Measurements from ENCODE around the gene MNX1. TPM values are rescaled to one million over a fixed set of nuclear protein-coding genes. Genes with fewer than 3 reads are reported as not detected.

The MNX1 gene
- total RNA-seq, 2 experiments from 2014 or later, result not detected

- Mint-ChIP-seq H3K36me3 (no peaks in the 10 kb centered on the region), H3K27ac (no peak overlapping the region), H3K4me3 (no peak overlapping the region), H3K4me1 (peaks cover 16% of the 10 kb centered on the region), H3K27me3 (peaks cover 79% of the 10 kb centered on the region), H3K9me3 (ENCODE audit: low read depth) (no peaks in the 10 kb centered on the region)
- ATAC-seq, result no peak
- CTCF ChIA-PET, result no interaction called here
- DNase-seq, result no peak
Measured at GRCh38 chr7:157006205-157006747, 4.2 kb downstream of the MNX1 start.

- Mint-ChIP-seq H3K4me1 (peaks cover 17% of the 10 kb centered on the region), H3K9me3 (ENCODE audit: low read depth) (no peaks in the 10 kb centered on the region), H3K36me3 (peaks cover 3% of the 10 kb centered on the region), H3K27ac (no peak overlapping the region), H3K27me3 (peaks cover 81% of the 10 kb centered on the region), H3K4me3 (no peak overlapping the region)
- DNase-seq (no peak), ATAC-seq (no peak)
- CTCF ChIA-PET, result no interaction called here
Measured at GRCh38 chr7:157005456-157006204, 4.8 kb downstream of the MNX1 start.

- H3K36me3 Mint-ChIP-seq, result peaks cover 3% of the 10 kb centered on the region
- CTCF ChIA-PET, result no interaction called here
- no peak for ATAC-seq
- DNase-seq, result no peak
- no peak overlapping the region for H3K4me3 Mint-ChIP-seq
- H3K4me1 Mint-ChIP-seq, result peaks cover 20% of the 10 kb centered on the region
- H3K27me3 Mint-ChIP-seq, result peaks cover 85% of the 10 kb centered on the region
- no peaks in the 10 kb centered on the region for H3K9me3 Mint-ChIP-seq (ENCODE audit: low read depth)
- peak overlapping the region; percentile 52 for H3K27ac Mint-ChIP-seq
Measured at GRCh38 chr7:157004521-157005455, 5.7 kb downstream of the MNX1 start.

GRCh38 chr7:157003756-157004520, 6.5 kb downstream of the MNX1 start:
- H3K27ac Mint-ChIP-seq, result no peak overlapping the region
- CTCF ChIA-PET, result no interaction called here
- peaks cover 82% of the 10 kb centered on the region for H3K27me3 Mint-ChIP-seq
- ATAC-seq, result no peak
- H3K9me3 Mint-ChIP-seq (ENCODE audit: low read depth), result no peaks in the 10 kb centered on the region
- no peak overlapping the region for H3K4me3 Mint-ChIP-seq
- DNase-seq, result no peak
- H3K4me1 Mint-ChIP-seq, result peaks cover 20% of the 10 kb centered on the region
- peaks cover 3% of the 10 kb centered on the region for H3K36me3 Mint-ChIP-seq

GRCh38 chr7:157003445-157003755, 7.1 kb downstream of the MNX1 start:
- peaks cover 20% of the 10 kb centered on the region for H3K4me1 Mint-ChIP-seq
- no peak for ATAC-seq
- DNase-seq, result no peak
- H3K4me3 Mint-ChIP-seq, result no peak overlapping the region
- H3K9me3 Mint-ChIP-seq (ENCODE audit: low read depth), result no peaks in the 10 kb centered on the region
- CTCF ChIA-PET, result no interaction called here
- H3K27ac Mint-ChIP-seq, result no peak overlapping the region
- H3K36me3 Mint-ChIP-seq, result peaks cover 3% of the 10 kb centered on the region
- H3K27me3 Mint-ChIP-seq, result peaks cover 82% of the 10 kb centered on the region

GRCh38 chr7:157002819-157003421, 7.5 kb downstream of the MNX1 start:
- H3K4me1 Mint-ChIP-seq, result peaks cover 20% of the 10 kb centered on the region
- H3K27me3 Mint-ChIP-seq, result peaks cover 82% of the 10 kb centered on the region
- H3K4me3 Mint-ChIP-seq, result no peak overlapping the region
- DNase-seq (no peak), ATAC-seq (no peak)
- H3K36me3 Mint-ChIP-seq, result peaks cover 3% of the 10 kb centered on the region
- no peaks in the 10 kb centered on the region for H3K9me3 Mint-ChIP-seq (ENCODE audit: low read depth)
- CTCF ChIA-PET, result no interaction called here
- H3K27ac Mint-ChIP-seq, result no peak overlapping the region

GRCh38 chr7:157001920-157002818, 8.3 kb downstream of the MNX1 start:
- H3K9me3 Mint-ChIP-seq (ENCODE audit: low read depth), result no peaks in the 10 kb centered on the region
- no peak for ATAC-seq
- peaks cover 82% of the 10 kb centered on the region for H3K27me3 Mint-ChIP-seq
- no peak overlapping the region for H3K27ac Mint-ChIP-seq
- DNase-seq, result peak; percentile 16
- CTCF ChIA-PET, result no interaction called here
- H3K4me1 Mint-ChIP-seq, result peaks cover 20% of the 10 kb centered on the region
- H3K36me3 Mint-ChIP-seq, result peaks cover 3% of the 10 kb centered on the region
- no peak overlapping the region for H3K4me3 Mint-ChIP-seq

GRCh38 chr7:157000741-157001653, 9.5 kb downstream of the MNX1 start:
- peaks cover 82% of the 10 kb centered on the region for H3K27me3 Mint-ChIP-seq
- ATAC-seq (no peak), DNase-seq (no peak)
- peak overlapping the region; percentile 29 for H3K4me3 Mint-ChIP-seq
- H3K27ac Mint-ChIP-seq, result peak overlapping the region; percentile 65
- H3K36me3 Mint-ChIP-seq, result peaks cover 3% of the 10 kb centered on the region
- H3K4me1 Mint-ChIP-seq, result peaks cover 20% of the 10 kb centered on the region
- CTCF ChIA-PET, result no interaction called here
- no peaks in the 10 kb centered on the region for H3K9me3 Mint-ChIP-seq (ENCODE audit: low read depth)

GRCh38 chr7:156999958-157000726, 10.3 kb downstream of the MNX1 start:
- DNase-seq, result no peak
- Mint-ChIP-seq H3K4me1 (peaks cover 20% of the 10 kb centered on the region), H3K27ac (no peak overlapping the region), H3K27me3 (peaks cover 81% of the 10 kb centered on the region), H3K9me3 (ENCODE audit: low read depth) (no peaks in the 10 kb centered on the region), H3K36me3 (peaks cover 3% of the 10 kb centered on the region), H3K4me3 (peak overlapping the region; percentile 38)
- ATAC-seq, result no peak
- CTCF ChIA-PET, result no interaction called here

- no peak overlapping the region for H3K4me3 Mint-ChIP-seq
- H3K27me3 Mint-ChIP-seq, result peaks cover 73% of the 10 kb centered on the region
- peaks cover 3% of the 10 kb centered on the region for H3K36me3 Mint-ChIP-seq
- DNase-seq, result no peak
- peaks cover 12% of the 10 kb centered on the region for H3K4me1 Mint-ChIP-seq
- CTCF ChIA-PET, result no interaction called here
- no peaks in the 10 kb centered on the region for H3K9me3 Mint-ChIP-seq (ENCODE audit: low read depth)
- no peak overlapping the region for H3K27ac Mint-ChIP-seq
- ATAC-seq, result peak; percentile 23
Measured at GRCh38 chr7:156998988-156999957, 11.2 kb downstream of the MNX1 start.

All from activated CD8-positive, alpha-beta memory T cell treated with anti-CD3 and anti-CD28 coated beads, Interleukin-2, amount 10 ng/mL, durations not matched to agents 7 days and 5 days (primary cell).